Germinal center (tissue), 1 donor: Measurements from ENCODE around the gene SAXO2.
A peak's percentile ranks its signal among the peaks of the same experiment; 100 is the strongest.
"Not testable (repeated sequence)": the region's sequence is repeated elsewhere in the genome, so short reads cannot be mapped to it uniquely, and the experiment has no call there.

Source experiments
- DNase-seq: peaks from one replicate; pipeline ENCODE4 v3.0.0; 2012; ENCODE audit warnings: mixed read lengths, low spot score

The SAXO2 gene

DNA sequence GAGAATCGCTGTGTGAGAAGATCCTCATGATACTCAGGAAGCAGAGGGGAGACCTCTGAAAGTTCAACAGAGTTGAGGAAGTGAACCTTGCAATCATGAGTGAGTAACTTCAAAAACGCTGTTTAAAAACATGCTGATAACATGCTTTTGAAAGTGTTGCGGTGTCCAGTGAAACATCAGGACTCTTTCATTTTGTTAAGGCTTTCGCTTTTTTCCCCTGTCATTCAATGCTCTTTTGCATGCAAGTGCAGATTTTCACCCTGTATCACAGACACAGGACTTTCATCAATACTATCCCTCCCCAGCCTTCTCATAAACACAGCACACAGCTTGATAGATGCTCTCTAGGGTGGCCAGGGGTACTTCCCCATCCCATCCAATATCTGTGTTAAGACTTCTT is 23.9 kb downstream of the SAXO2 start:
- not testable (repeated sequence) for DNase-seq

DNA sequence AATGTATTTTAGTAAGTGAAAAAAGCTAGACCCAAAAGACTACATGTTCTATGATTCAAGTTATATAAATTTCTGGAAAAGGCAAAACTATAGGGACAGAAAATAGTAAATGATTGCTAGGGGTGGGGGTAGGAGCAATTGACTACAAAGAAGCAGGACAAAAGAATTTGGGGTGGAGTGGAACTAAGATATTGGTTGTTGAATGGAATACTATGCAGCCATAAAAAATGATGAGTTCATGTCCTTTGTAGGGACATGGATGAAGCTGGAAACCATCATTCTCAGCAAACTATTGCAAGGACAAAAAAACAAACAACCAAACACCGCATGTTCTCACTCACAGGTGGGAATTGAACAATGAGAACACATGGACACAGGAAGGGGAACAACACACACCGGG is 25.6 kb downstream of the SAXO2 start:
- DNase-seq, result not testable (repeated sequence)

DNA sequence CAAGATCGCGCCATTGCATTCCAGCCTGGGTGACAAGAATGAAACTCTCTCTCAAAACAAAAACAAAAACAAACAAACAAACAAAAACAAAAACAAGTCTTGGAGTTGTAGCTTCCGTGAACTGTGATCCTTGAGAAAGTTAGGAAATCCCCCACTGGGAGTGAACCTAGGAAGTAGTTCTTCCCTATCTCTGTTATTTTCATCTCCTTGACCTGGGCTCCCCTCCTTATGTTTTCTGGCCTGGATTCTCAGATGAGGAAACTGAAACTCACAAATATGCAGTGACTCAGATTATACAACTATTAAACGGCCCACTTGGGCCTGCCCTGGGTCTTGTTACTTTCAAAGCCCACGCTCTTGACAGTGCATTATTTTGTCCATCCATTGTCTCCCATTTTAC is 29.7 kb downstream of the SAXO2 start:
- no peak for DNase-seq

DNA sequence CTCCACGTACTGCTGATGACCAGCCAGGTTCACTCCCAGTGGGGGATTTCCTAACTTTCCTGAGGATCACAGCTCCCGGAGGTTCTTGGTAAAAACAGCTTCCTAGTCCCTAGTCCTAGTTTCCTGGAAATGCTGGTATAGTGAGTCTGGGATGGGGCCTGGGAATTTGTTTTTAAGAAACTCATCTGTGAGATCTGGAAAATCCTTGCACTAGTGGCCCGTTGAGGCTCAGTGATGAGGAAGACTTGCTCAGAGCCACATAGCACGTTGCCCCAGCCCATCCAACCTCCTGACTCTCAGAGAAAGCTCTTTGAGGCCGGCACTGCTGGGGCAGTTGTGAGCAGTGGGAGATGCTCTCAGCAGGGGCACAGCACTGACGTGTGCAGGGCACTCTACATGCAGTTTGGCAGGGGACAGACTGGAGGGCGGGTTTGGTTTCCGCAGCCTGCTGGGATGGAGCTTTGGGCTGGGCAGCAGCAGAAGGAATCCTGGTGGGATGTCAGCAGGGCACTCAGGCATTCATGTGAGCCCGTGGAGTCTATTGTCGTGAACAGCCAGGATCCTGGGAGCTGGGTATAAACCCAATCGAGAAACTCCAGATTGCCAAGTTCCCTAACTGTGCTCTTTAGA is 31.6 kb downstream of the SAXO2 start:
- no peak for DNase-seq

DNA sequence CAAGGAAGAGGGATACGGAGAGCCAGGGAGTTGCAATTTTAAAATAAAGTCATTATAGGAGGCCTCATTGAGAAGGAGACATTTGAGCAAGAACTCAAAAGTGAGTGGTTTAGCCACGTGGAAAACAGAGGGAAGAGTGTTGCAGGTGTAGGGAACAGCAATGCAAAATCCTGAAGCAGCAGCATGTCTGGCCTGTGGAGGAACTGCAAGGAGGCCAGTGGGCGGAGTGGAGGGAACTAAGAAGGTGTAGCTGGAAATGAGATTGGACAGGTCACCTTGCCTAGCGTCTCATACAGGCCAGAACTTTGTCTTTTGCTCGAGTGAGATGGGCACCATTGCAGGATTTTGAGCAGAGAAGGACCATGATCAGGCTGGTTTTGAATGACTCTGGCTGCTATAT is 34.9 kb downstream of the SAXO2 start:
- DNase-seq, result no peak

DNA sequence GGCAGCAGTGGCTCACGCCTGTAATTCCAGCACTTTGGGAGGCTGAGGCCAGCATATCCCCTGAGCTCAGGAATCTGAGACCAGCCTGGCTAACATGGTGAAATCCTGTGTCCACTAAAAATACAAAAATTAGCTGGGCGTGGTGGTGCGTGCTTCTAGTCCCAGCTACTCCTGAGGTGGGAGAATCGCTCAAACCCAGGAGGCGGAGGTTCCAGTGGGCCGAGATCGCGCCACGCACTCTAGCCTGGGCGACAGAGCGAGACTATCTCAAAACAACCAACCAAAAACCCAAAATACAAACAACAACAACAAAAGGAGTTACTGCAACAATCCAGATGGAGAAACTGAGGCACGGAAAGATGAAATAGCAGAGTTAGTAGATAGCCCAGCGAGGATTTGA is 35.4 kb downstream of the SAXO2 start:
- DNase-seq, result no peak

DNA sequence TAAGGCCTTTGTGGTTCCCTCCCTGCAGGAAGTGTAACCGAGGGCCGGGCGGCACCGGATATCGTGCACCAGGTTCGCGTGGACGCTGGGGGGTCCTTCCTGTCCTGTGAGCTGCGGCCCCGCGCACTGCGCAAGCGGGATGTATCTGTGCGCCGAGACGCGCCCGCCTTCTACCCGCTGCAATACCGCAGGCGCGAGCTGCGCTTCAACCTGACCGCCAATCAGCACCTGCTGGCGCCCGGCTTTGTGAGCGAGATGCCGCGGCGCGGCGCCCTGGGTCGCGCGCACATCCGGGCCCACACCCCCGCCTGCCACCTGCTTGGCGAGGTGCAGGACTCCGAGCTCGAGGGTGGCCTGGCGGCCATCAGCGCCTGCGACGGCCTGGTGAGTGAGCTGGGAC is 35.9 kb downstream of the SAXO2 start:
- peak; percentile 10 for DNase-seq

DNA sequence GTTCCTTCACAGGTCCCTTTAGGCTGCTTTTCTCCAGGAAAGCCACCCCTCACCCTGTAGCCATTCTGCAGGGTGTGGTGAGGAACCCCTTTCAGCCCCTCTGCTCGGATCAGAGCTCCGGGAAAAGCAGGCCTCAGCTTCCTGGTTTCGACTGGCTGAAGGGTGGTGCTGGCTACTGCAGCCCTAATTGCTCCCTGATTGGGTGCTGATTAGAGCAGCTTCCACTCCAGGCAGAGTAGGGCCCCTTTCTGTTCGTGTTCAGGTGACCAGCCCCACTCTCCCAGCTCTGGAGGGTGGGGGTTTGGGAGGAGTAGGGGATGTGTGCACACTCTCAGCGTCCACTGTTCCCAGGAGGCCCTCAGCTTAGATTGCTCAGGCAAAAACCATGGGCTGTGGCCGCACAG is 36.9 kb downstream of the SAXO2 start:
- not testable (repeated sequence) for DNase-seq

DNA sequence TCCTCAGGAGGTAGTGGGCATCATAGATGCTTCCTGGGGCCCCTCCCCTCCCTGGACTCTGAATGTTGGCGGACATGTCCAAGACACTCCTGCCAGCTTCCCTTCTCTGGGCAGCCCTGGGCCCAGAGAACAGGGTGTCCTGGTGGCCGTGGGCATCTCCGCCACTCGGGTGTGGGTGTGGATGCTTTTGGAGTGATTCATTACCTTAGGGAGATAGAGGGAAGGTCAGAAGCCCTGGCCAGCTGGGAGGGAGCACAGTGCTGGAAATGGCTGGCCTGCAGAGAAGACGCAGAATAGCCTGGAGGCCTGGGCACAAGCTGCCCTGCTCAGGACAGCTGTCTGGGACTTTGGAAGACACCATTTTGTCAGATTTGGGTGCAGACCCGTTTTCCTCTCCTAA is 37.7 kb downstream of the SAXO2 start:
- not testable (repeated sequence) for DNase-seq

DNA sequence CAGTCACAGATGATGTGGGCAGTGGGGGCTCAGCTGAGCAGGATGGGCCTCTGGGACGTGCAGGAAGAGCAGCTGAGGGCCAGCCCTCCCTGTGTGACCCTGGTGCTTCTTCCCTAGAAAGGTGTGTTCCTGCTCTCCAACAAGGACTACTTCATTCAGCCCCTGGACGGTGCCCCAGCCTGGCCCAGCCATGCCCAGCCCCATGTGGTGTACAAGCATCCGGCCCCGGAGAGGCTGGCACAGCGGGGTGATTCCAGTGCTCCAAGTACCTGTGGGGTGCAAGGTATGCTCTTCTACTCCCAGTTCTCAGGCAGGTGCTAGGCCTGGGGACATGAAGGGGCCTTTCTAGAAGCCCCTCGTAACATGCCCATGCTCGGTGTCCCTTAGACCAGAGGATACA is 38.3 kb downstream of the SAXO2 start:
- DNase-seq, result no peak

DNA sequence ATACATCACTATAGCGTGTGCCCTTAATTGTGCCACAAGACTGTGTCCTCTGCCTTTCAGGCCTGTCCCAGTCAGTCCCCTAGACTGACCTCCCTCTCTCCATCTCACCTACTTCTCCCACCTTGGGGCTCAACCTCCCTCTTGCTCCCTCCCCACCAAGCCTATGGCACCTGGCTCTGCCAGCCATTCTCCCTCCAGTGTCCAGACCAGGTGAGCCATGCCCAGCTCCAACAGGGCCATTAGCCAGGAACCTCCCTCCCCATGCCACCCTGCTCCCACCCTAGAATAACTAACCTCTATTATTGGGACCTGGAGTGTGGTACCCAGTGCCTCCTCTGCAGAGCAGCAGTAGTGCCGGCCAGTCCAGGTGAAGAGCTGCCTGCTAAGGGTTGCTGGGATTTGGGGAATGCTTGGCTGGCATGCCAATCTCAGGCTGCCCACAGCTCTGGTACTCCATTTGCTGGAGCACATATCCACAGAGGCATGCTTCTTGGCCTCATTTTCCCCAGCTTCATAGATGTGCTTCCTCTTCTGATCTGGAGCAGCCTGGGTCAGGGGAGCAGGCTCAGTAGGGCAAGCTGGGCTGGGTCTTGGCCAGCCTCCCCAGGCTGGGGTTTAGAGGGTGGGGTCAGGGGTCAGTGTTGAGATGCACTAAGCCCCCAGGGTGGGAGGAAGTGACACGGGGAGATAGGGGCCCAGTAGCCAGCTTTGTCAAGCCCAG is 38.8 kb downstream of the SAXO2 start:
- no peak for DNase-seq

DNA sequence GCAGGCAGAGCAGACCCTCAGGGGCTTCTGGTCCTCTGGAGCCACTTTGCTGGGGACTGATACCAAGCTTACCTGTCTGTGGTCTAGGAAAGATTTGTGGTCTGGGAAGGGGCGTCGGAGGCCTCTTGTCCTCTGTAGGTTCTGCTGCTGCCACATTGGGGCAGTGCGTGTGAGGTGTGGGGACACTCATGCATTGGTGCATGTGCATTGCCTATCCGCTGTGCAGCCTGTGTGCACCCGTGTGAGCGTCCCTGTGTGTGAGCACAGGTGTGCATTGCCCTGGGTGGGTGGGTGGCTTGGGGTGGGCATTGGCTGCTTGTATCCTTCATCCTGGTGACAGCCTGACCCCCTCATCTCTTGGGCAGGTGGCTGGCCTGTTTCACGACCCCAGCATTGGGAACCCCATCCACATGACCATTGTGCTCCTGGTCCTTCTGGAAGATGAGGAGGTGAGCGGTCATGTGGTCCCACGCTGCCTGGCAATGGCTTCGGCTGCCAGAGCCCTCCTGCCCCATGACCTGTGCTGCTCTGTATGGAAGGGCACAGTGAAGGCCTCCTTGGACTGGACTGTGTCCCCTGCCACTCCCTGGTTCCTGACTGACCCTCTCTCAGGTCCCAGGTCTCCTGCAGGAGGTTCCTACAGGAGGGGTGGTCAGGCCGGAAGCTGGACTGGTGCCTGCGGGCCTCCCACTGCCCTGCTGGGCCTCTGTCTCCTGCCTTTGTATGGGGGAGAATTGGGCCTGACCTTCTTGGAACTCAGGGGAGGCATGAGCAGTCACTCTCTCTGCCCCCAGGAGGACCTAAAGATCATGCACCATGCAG is 41.5 kb downstream of the SAXO2 start:
- DNase-seq, result no peak

DNA sequence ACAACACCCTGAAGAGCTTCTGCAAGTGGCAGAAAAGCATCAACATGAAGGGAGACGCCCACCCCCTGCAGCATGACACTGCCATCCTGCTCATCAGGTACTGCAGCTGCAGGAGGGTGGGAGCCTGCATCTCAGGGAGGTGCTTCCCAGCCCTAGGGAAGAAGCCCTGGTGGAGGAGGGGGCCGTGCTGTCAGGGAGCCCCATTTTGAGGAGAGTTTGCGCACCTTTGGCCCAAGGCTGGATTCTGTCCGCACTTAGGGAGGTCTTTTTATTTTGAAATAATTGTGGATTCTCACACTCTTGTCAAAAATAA is 42.1 kb downstream of the SAXO2 start:
- no peak for DNase-seq

DNA sequence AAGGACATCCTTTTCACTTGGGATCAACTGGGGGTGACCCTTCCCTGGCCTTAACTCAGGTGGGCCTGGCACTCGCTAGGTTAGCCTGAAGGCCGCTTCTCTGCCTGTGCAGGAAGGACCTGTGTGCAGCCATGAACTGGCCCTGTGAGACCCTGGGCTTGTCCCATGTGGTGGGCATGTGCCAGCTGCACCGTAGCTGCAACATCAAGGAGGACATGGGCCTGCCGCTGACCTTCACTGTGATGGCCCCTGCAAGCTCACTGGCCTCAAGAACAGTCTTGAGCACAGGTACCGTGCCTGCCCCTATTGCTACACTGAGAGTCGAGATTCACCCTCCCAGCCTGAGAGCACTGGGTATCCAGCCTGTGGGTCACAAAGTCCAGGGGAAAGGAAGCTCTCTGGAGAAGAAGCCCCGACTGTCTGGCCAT is 43.0 kb downstream of the SAXO2 start:
- DNase-seq, result no peak

DNA sequence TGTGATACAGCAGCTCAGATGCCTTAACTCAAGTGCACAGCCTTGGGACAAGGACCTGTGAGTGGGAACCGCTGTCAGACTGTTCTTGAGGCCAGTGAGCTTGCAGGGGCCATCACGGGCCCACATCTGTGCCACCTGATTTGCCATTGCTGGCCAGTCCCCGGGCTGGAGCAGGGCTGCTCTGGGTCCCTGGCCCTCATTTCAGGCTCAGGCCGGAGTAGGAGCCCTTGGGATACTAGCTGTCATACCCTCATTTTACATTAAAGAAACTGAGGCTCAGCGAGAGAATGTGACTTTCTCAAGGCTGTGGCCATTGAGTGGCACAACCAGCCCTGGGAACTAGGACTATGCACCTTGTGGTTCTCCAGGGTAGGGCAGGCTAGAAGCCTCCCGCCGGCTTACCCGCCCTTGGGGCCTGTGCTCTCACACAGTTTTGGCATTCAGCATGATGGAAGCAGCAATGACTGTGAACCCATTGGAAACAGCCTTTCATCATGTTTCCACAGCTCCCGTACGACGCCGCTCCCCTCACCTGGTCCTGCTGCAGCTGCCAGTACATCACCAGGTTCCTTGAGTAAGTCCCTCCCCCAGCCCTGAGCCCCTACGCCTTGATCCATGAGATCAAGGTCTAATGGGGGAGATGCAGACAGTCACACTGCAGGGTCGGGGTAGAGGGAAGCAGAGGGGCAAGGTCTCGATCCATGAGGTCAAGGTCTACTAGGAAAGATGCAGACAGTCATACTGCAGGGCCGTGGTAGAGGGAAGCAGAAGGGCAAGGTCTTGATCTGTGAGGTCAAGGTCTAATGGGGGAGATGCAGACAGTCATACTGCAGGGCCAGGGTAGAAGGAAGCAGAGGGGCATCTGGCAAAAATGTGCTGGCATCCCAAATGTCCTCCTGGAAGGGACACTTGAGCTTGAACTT is 44.4 kb downstream of the SAXO2 start:
- DNase-seq, result no peak

DNA sequence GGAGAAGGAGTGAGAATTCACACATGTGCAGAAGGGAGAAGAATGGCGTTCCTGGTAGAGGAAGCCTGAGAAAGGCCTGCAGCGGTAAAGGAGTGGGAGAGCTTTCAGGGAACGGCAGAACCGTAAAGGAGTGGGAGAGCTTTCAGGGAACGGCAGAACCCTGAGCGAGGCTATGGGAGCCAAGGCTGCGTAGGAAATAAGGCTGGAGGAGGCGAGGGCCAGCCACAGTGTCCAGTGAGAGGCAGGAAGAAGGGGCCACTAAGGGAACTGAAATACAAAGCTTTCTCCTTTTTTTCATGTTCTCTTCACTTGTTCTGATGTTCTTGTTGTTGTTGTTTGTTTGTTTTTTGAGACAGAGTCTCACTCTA is 45.1 kb downstream of the SAXO2 start:
- DNase-seq, result no peak

DNA sequence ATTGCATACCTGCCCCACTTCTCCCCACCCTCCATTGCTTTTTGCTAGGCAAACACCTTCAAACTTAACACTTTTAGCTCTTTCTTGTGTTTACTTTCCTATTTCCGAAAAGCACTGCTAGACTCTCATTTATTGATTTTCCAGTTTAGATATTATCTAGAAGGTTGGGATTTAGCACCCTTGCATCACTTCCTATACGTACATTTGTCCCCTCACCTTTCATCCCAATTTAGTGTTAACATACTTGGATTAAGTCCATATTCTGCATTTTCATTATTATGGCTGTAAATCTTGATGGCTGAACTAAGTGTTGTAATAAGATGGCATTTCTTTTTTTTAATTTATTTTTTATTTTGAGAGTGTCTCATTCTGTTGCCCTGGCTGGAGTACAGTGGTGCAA is 47.2 kb downstream of the SAXO2 start:
- DNase-seq, result no peak

DNA sequence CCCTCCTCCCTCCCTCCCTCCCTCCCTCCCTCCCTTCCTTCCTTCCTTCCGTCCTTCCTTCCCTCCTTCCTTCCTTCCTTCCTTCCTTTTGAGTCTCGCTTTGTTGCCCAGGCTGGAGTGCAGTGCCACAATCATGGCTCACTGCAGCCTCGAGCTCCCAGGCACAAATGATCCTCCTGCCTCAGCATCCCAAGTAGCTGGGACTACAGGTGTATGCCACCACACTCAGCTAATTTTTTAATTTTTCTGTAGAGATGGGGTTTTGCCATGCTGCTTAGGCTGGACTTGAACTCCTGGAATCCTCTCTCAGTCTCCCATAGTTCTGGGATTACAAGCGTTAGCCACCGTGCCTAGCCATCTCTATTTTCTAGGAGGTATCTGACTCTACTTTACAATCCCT is 48.7 kb downstream of the SAXO2 start:
- DNase-seq, result not testable (repeated sequence)

DNA sequence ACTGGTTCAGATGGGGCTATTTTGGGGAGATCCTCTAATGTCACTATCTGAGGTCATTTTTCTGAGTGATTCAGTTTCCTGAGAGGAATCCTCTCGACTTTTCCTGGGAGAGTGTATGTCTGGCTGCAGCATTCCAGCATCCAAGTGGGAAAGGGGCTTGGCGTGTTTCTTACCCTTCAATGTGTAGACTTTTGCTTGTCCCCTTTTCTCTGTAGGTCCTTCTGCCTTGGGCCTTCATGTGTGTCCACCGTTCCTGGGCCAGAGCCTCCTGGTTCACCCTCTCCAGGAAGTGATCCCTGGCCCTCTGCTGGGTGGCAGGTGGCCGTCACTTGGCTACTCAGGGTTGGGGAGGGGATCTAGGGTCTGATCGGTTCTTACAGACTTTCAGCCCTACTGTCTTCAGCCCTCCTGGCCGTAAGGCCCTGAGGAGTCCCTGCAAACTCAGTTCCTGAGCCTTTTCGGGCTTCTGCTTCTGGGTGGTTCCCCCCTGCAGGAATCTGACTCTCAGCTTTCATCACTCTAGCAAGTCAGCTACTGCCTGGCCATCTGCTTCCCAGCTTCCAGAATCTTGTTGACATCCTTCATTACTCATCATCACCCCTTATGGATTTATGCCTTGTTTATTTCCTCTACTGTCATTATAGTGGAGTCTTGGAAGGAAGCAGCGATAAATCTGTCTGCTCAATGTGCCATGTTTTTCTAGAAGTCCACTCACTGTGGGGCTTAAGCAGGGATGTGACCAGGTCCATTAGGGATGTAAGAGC is 50.1 kb downstream of the SAXO2 start:
- DNase-seq, result no peak

DNA sequence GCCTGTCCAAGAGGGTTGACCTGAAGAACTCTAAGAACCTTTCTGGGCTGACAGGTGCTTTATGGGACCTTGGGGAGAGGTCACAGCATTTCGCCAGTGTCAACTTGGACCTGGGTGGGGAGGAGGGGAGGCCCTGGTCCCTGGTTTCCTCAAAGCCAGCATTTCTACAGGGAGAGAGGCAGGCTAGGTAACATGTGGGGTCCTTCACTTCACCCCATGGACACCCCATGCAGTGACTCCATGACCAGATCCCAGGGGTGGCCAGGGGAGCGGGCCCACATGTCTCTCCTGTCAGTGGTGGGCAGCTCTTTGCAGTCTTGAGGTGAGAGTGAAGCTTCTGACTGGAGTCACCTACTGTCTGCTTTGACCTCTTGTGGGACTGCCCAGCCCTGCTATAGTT is 50.8 kb downstream of the SAXO2 start:
- DNase-seq, result no peak

DNA sequence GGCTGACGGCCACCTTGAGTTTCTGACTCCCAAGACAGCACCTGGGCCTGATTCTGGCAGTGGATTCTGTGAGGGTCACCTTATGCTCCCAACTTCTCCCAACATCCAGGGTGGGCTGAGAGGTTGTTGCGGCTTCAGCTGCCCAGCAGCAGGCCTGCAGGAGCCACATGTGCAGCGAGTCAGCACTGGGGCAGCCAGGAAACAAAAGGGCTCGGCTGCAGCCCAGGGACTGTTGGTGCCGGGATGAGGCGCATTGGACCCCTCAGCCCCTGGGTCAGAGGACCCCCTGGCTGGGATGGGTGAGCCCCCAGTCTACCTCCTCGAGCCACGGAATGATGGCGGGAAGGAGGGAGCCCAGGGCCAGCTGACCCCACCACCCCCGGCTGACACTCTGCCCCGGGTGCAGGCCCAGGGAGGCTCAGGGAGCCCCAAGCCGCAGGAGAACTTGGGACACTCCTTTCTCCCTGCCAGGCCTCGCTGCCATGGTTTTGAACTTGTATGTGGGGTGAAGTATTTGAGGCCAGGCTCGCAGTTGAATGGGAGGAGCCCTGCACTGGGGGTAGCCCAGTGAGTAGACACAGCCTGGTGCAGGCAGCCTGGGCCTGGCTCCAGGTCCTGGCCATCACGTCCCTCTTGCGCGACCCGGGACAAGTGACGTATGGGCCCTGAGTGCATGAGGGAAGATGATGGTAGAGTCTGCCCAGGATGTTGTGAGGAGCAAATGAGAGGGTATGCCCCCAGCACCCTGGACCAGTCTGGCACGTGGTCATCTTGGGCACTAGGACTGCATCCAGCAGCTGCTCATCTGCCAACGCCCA is 51.5 kb downstream of the SAXO2 start:
- DNase-seq, result not testable (repeated sequence)
